ACC112 (cell line): ENCODE data around the gene MPC2.
A peak's percentile ranks its signal among the peaks of the same experiment; 100 is the strongest.
"Not testable (repeated sequence)": the region's sequence is repeated elsewhere in the genome, so short reads cannot be mapped to it uniquely, and the experiment has no call there.

Experiments
- H2AFZ ChIP-seq: fragments of 200-600 bp; sonication (generic); one replicate; pipeline ENCODE4 v1.6.0; 2017; ENCODE audit warnings: antibody characterized with exemption, low read length; ENCODE audit not compliant: unreplicated experiment
- H3K27ac ChIP-seq: fragments of 200-600 bp; sonication (generic); 2 replicates; pipeline ENCODE4 v1.5.1; 2014; ENCODE audit warnings: low read depth, mild to moderate bottlenecking, antibody characterized with exemption, low read length, moderate library complexity
- H3K27me3 ChIP-seq: fragments of 200-600 bp; sonication (generic); 2 replicates; pipeline ENCODE4 v1.6.1; 2014; ENCODE audit warnings: mild to moderate bottlenecking, antibody characterized with exemption, low read length, moderate library complexity, mixed read lengths; ENCODE audit not compliant: insufficient read depth
- H3K36me3 ChIP-seq: fragments of 200-600 bp; sonication (generic); 2 replicates; pipeline ENCODE4 v1.6.1; 2016; ENCODE audit warnings: mild to moderate bottlenecking, antibody characterized with exemption, low read length, moderate library complexity, mixed read lengths; ENCODE audit not compliant: insufficient read depth
- H3K4me1 ChIP-seq: fragments of 200-600 bp; sonication (generic); one replicate; pipeline ENCODE4 v1.6.1; 2016; ENCODE audit warnings: low read length, mixed read lengths; ENCODE audit not compliant: insufficient read depth, unreplicated experiment, control insufficient read depth
- H3K4me3 ChIP-seq: fragments of 200-600 bp; sonication (generic); 2 replicates; pipeline ENCODE4 v1.5.1; 2014; ENCODE audit warnings: mild to moderate bottlenecking, low read depth, low read length
- H3K79me2 ChIP-seq: fragments of 200-600 bp; sonication (generic); one replicate; pipeline ENCODE4 v1.6.0; 2016; ENCODE audit warnings: low read length; ENCODE audit not compliant: control insufficient read depth, unreplicated experiment, insufficient read depth

The MPC2 gene

GRCh38 chr1:167905671-167906070, 31.2 kb downstream of the MPC2 start:
- Histone ChIP-seq H3K79me2 (no peaks in the 10 kb centered on the region), H3K27ac (no peak overlapping the region), H3K4me3 (no peak overlapping the region), H2AFZ (no peak overlapping the region), H3K36me3 (no peaks in the 10 kb centered on the region), H3K27me3 (no peaks in the 10 kb centered on the region), H3K4me1 (peaks cover 8% of the 10 kb centered on the region)

GRCh38 chr1:167905182-167905581, 31.7 kb downstream of the MPC2 start:
- peak overlapping the region; percentile 10; the same call in 1 of the 2 replicates for H3K27ac ChIP-seq
- H3K27me3 ChIP-seq, result no peaks in the 10 kb centered on the region
- no peak overlapping the region for H2AFZ ChIP-seq
- H3K36me3 ChIP-seq, result no peaks in the 10 kb centered on the region
- peaks cover 8% of the 10 kb centered on the region for H3K4me1 ChIP-seq
- H3K4me3 ChIP-seq, result no peak overlapping the region
- no peaks in the 10 kb centered on the region for H3K79me2 ChIP-seq

- peak overlapping the region; percentile 10 for H3K27ac ChIP-seq
- H3K4me3 ChIP-seq, result no peak overlapping the region
- no peaks in the 10 kb centered on the region for H3K36me3 ChIP-seq
- H2AFZ ChIP-seq, result no peak overlapping the region
- H3K4me1 ChIP-seq, result peaks cover 8% of the 10 kb centered on the region
- no peaks in the 10 kb centered on the region for H3K27me3 ChIP-seq
- no peaks in the 10 kb centered on the region for H3K79me2 ChIP-seq
Measured at GRCh38 chr1:167904652-167905130, 32.2 kb downstream of the MPC2 start.

- Histone ChIP-seq H3K4me1 (peaks cover 8% of the 10 kb centered on the region), H3K36me3 (no peaks in the 10 kb centered on the region), H3K4me3 (no peak overlapping the region), H3K27ac (no peak overlapping the region), H3K27me3 (no peaks in the 10 kb centered on the region), H2AFZ (no peak overlapping the region), H3K79me2 (no peaks in the 10 kb centered on the region)
Measured at GRCh38 chr1:167900907-167901306, 36.0 kb downstream of the MPC2 start.

- Histone ChIP-seq H3K4me3 (no peak overlapping the region), H3K4me1 (peaks cover under 1% of the 10 kb centered on the region), H2AFZ (no peak overlapping the region), H3K27ac (no peak overlapping the region), H3K27me3 (no peaks in the 10 kb centered on the region), H3K36me3 (no peaks in the 10 kb centered on the region), H3K79me2 (no peaks in the 10 kb centered on the region)
Measured at GRCh38 chr1:167899253-167899681, 37.6 kb downstream of the MPC2 start.

- Histone ChIP-seq H3K27me3 (no peaks in the 10 kb centered on the region), H2AFZ (no peak overlapping the region), H3K79me2 (no peaks in the 10 kb centered on the region), H3K4me3 (no peak overlapping the region), H3K27ac (no peak overlapping the region), H3K36me3 (no peaks in the 10 kb centered on the region), H3K4me1 (no peaks in the 10 kb centered on the region)
Measured at GRCh38 chr1:167898578-167899222, 38.2 kb downstream of the MPC2 start.

- Histone ChIP-seq H3K27ac (no peak overlapping the region), H3K79me2 (no peaks in the 10 kb centered on the region), H3K4me3 (no peak overlapping the region), H2AFZ (no peak overlapping the region), H3K4me1 (no peaks in the 10 kb centered on the region), H3K27me3 (no peaks in the 10 kb centered on the region), H3K36me3 (no peaks in the 10 kb centered on the region)
Measured at GRCh38 chr1:167893798-167894197, 43.1 kb downstream of the MPC2 start.

- no peak overlapping the region for H3K27ac ChIP-seq
- H2AFZ ChIP-seq, result no peak overlapping the region
- no peaks in the 10 kb centered on the region for H3K79me2 ChIP-seq
- H3K36me3 ChIP-seq, result no peaks in the 10 kb centered on the region
- H3K27me3 ChIP-seq, result no peaks in the 10 kb centered on the region
- no peak overlapping the region for H3K4me3 ChIP-seq
- H3K4me1 ChIP-seq, result no peaks in the 10 kb centered on the region
Measured at GRCh38 chr1:167890400-167890799, 46.5 kb downstream of the MPC2 start.

GRCh38 chr1:167887187-167887586, 49.7 kb downstream of the MPC2 start:
- H3K27ac ChIP-seq, H3K36me3 ChIP-seq, H3K4me1 ChIP-seq, H3K79me2 ChIP-seq, H3K4me3 ChIP-seq, H2AFZ ChIP-seq, H3K27me3 ChIP-seq: not testable (repeated sequence)

- Histone ChIP-seq H2AFZ (no peak overlapping the region), H3K36me3 (no peaks in the 10 kb centered on the region), H3K4me1 (peaks cover 16% of the 10 kb centered on the region), H3K79me2 (no peaks in the 10 kb centered on the region), H3K4me3 (no peak overlapping the region), H3K27me3 (no peaks in the 10 kb centered on the region), H3K27ac (no peak overlapping the region)
Measured at GRCh38 chr1:167882376-167882775, 54.5 kb downstream of the MPC2 start.

- H2AFZ ChIP-seq, result no peak overlapping the region
- no peaks in the 10 kb centered on the region for H3K79me2 ChIP-seq
- H3K27me3 ChIP-seq, result no peaks in the 10 kb centered on the region
- H3K4me1 ChIP-seq, result peaks cover 16% of the 10 kb centered on the region
- no peak overlapping the region for H3K27ac ChIP-seq
- no peaks in the 10 kb centered on the region for H3K36me3 ChIP-seq
- no peak overlapping the region for H3K4me3 ChIP-seq
Measured at GRCh38 chr1:167881786-167882185, 55.1 kb downstream of the MPC2 start.
